Activated CD4-positive, alpha-beta T cell treated with anti-CD3 and anti-CD28 coated beads, Interleukin-2, amount 10 ng/mL, durations not matched to agents 7 days and 5 days (primary cell): ENCODE results near the gene HOXB6. TPM values are rescaled to one million over a fixed set of nuclear protein-coding genes. Genes with fewer than 3 reads are reported as not detected.

Experiments used
- CTCF ChIA-PET: fragments of 350-600 bp; sonication (Branson Sonifier 250); formaldehyde crosslinking; loops from one replicate; lab custom pipeline; 2021; ENCODE audit warnings: antibody characterized with exemption; lab: Charles Lee
- POLR2A ChIA-PET: fragments of 350-600 bp; sonication (Branson Sonifier 250); formaldehyde crosslinking; loops from one replicate; lab custom pipeline; 2021; ENCODE audit warnings: antibody characterized with exemption; lab: Charles Lee
- DNase-seq: peaks from one replicate; pipeline ENCODE4 v3.0.0-alpha.2; 2020
- H3K27ac Mint-ChIP-seq: one replicate; pipeline ENCODE4 v1.8.0; 2021; ENCODE audit warnings: mild to moderate bottlenecking, moderate library complexity, mixed read lengths
- H3K27me3 Mint-ChIP-seq: one replicate; pipeline ENCODE4 v1.8.0; 2021; ENCODE audit warnings: mixed read lengths
- H3K36me3 Mint-ChIP-seq: one replicate; pipeline ENCODE4 v1.8.0; 2021; ENCODE audit warnings: low read depth, mixed read lengths
- H3K4me1 Mint-ChIP-seq: one replicate; pipeline ENCODE4 v1.8.0; 2021; ENCODE audit warnings: mixed read lengths
- H3K4me3 Mint-ChIP-seq: one replicate; pipeline ENCODE4 v1.8.0; 2021; ENCODE audit warnings: mild to moderate bottlenecking, moderate library complexity, mixed read lengths
- H3K9me3 Mint-ChIP-seq: one replicate; pipeline ENCODE4 v1.8.0; 2021; ENCODE audit warnings: mixed read lengths
- total RNA-seq, 2 experiments: library from RNA; stranded (reverse); gene quantifications; one replicate each; pipeline ENCODE4 v1.2.3, GENCODE V29; 2021

The HOXB6 gene
- total RNA-seq, 2 experiments from 2014 or later = not detected

DNA sequence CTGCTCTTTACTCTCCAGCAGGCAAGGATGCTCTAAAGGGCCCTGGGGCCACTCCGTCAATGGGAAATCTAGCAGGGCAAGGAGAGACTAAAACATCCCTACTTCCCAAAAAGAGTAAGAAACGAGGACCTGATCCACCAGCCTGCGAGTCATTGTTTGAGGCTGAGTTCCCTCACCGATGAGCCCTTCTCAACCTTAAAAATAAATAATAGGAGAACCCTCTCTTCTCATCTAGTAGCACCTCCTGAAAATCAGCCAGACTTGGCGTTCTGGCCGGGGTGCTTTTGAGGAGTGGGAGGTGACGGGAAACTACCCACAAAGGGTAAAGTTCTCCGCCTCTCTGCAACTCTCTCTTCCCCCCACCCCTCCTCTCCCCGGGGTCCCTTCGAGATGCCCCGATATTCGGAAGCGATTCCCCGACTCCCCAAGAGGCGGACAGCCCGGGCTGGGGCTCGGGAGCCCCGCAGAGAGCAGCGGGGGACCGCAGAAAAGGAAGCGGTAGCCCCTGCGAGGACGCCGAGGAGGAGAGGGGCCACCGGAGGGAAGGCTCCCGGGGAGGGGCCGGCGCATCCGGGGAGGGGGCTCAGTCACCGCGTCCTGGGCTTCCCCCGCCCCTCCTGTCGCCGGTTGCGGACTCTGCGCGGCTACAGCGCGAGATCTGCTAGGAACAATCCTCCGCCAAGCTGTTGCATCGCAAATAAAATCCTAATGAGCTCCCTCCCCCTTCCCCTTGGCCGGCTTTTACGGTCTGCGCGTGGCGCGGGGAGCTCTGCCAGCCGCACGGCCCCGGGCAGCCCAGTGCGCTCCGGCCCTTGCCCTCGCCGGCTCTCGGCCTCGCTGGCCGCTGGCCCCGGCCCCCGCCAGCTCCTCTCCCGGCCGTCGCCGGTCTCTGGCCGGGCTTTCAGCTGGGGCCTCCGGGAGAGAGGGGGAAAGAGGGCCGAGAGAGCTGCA lies 20.0 kb upstream of the HOXB6 start:
- no peak overlapping the region for H3K4me3 Mint-ChIP-seq
- no peaks in the 10 kb centered on the region for H3K9me3 Mint-ChIP-seq
- DNase-seq = no peak
- ChIA-PET POLR2A (no interaction called here), CTCF (interaction anchor here (0.6 to 2.3 kb wide), 10 partner anchors 9 to 600 kb away, joined by 3 to 16 read pairs (median 3); no protein-coding TSS in a partner anchor)
- peaks cover 13% of the 10 kb centered on the region for H3K4me1 Mint-ChIP-seq
- peaks cover 86% of the 10 kb centered on the region for H3K27me3 Mint-ChIP-seq
- H3K27ac Mint-ChIP-seq = no peak overlapping the region
- H3K36me3 Mint-ChIP-seq = no peaks in the 10 kb centered on the region

DNA sequence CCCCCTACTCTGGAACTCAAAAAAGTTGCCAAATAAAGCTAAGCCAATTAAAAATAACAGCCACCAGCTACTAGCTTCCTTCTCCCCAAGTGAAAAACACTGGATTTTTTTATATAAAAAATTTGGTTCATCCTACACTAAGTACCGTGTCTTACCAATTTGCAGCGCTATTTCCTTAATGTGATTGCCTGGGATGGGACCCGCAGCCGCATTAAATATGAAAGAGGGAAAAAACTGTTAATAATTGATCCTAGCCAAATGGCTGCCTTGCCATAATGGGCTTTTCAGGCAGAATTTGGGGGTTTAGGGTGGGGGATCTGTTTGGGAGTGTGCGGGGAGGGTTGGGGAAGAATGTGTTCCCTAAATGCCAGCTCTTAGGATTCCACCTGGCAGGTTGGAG lies 19.3 kb upstream of the HOXB6 start:
- peaks cover 13% of the 10 kb centered on the region for H3K4me1 Mint-ChIP-seq
- peaks cover 86% of the 10 kb centered on the region for H3K27me3 Mint-ChIP-seq
- POLR2A ChIA-PET = no interaction called here
- no peak for DNase-seq
- no peak overlapping the region for H3K4me3 Mint-ChIP-seq
- CTCF ChIA-PET = interaction anchor here (1.0 to 1.5 kb wide), 6 partner anchors 12 to 760 kb away, joined by 3 to 6 read pairs (median 3); no protein-coding TSS in a partner anchor
- no peaks in the 10 kb centered on the region for H3K9me3 Mint-ChIP-seq
- H3K36me3 Mint-ChIP-seq = no peaks in the 10 kb centered on the region
- H3K27ac Mint-ChIP-seq = no peak overlapping the region

DNA sequence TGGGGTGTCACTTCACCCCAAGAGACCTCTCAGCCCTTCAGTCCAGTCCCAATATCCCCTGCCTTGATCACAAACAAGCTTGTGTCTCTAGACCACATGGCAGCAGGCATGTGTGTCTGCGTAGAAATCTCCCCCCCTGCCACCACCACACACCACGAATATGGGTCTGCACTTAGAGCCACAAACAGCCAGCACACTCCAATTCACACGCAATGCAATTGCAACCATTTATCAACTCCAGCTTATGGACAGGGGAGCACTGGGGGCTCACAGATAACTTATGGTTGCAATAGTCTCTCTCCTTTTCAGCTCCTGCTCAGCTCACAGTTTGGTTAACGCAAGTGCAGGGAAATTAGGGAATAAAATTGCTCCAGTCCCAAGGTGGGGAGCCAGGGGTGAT lies 18.8 kb upstream of the HOXB6 start:
- Mint-ChIP-seq H3K27me3 (peaks cover 86% of the 10 kb centered on the region), H3K27ac (no peak overlapping the region), H3K4me3 (no peak overlapping the region), H3K4me1 (peaks cover 19% of the 10 kb centered on the region), H3K9me3 (no peaks in the 10 kb centered on the region), H3K36me3 (no peaks in the 10 kb centered on the region)
- POLR2A ChIA-PET = no interaction called here
- DNase-seq = no peak
- CTCF ChIA-PET = interaction anchor here (0.6 to 1.5 kb wide), 7 partner anchors 13 to 759 kb away, joined by 3 to 6 read pairs (median 3); no protein-coding TSS in a partner anchor

DNA sequence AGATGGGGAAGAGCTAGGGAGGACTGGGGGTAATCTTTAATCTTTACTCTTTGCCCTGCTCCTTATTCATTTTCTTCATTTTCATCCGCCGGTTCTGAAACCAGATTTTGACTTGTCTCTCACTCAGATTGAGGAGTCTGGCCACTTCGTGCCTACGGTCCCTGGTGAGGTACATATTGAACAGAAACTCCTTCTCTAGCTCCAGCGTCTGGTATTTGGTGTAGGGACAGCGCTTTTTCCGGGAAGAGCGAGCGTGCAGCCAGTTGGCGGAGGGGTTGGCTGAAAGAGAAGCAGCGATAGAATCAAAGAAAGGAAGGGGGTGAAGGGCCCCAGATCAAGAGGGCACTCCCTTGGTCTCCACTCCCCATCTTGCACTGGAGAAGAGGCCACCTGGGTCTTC lies 18.1 kb upstream of the HOXB6 start:
- POLR2A ChIA-PET = interaction anchor here (0.6 kb wide), 1 partner anchor 376 kb away, joined by 5 read pairs; no protein-coding TSS in a partner anchor
- H3K27me3 Mint-ChIP-seq = peaks cover 85% of the 10 kb centered on the region
- H3K9me3 Mint-ChIP-seq = no peaks in the 10 kb centered on the region

DNA sequence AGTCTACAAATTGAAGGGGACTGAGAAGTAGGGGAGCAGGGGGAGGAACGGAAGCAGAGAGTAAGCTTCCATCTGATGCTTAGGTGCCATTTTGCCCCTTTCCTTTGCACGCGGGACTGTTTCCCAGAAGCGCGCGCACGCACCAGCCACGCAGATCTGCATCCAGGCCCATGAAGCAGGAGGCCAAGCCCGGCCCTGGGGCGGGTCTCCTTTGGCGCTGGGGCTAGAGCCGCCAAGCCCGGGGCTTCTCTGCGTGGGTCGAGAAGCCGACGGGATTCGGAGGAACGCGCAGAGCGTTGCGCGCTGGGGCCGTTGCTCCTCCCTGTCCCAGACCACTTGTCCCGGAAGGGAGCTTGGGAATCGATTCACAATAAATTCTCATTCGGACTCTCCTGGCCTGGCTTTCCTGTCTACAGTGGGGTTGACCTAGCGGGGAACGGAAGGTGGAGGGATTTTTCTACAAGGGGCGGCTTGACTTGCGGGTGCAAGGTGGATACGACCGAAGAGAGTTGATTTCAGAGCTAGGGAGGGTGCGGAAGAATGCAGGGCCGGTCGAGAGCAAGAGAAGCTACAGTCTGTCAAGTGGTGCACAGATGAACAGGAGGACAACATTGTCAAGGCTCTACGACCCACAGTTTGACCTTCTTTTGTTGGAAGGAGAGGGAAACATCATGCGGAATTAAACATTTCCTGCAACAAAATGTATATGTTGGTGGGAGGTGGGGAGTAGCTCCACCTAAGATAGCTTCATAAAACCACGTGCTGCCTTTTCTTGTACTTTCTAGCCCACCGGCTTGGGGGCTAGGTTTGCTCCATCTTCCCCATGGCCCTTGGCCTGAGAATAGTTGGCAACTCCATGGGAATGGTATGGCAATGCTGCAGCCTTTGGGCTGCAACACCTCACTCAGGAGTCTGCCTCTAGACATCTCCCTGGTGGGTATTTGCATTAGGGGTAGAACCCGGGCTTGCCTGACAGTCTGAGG lies 16.9 kb upstream of the HOXB6 start:
- peaks cover 85% of the 10 kb centered on the region for H3K27me3 Mint-ChIP-seq
- no peak for DNase-seq
- ChIA-PET CTCF (interaction anchor here (0.6 to 0.9 kb wide), 3 partner anchors 26 to 611 kb away, joined by 3 to 4 read pairs (median 4); no protein-coding TSS in a partner anchor), POLR2A (interaction anchor here (0.6 kb wide), 1 partner anchor 377 kb away, joined by 5 read pairs; no protein-coding TSS in a partner anchor)
- H3K9me3 Mint-ChIP-seq = no peaks in the 10 kb centered on the region
- no peak overlapping the region for H3K27ac Mint-ChIP-seq
- no peaks in the 10 kb centered on the region for H3K36me3 Mint-ChIP-seq
- H3K4me3 Mint-ChIP-seq = no peak overlapping the region
- peaks cover 26% of the 10 kb centered on the region for H3K4me1 Mint-ChIP-seq

More for the DNA sequence above, 18.1 kb upstream of the HOXB6 start:
- Mint-ChIP-seq H3K36me3 (no peaks in the 10 kb centered on the region), H3K4me1 (peaks cover 24% of the 10 kb centered on the region), H3K27ac (no peak overlapping the region), H3K4me3 (no peak overlapping the region)
- CTCF ChIA-PET = interaction anchor here (0.6 to 1.5 kb wide), 4 partner anchors 13 to 612 kb away, joined by 3 to 4 read pairs (median 3); no protein-coding TSS in a partner anchor
- no peak for DNase-seq

DNA sequence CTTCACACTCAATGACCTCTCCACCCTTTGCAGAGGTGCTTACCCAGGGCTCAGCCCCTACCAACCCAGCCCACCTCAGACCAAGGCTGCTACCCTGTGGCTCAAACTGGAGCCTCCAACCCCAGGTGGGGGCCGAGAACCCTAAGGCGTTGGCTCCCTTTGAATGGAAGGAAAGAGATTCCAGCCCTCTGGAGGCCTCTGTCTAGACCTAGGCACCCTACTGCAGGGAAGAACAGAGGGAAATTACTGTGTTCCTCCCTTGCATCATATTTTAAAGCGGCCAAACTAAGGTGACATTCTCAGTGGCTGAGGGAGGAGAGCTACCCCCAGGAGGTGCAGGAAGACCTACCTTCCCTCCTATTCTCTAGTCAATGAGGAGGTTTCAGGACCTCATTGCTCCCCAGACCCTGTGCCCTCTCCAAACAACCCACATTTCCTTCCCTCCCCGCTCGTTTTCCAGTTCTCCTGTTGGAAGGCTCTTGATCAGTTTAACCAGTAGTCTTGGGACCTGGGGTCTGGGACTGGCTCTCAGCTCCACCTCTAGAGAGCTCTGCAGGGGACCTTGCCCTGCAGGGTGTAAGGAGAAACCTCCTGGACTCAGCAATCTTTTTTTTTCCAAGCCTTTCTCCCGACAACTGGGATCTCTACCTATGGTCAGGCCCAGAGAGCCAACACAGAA lies 15.8 kb upstream of the HOXB6 start:
- no peak overlapping the region for H3K4me3 Mint-ChIP-seq
- H3K36me3 Mint-ChIP-seq = no peaks in the 10 kb centered on the region
- peaks cover 88% of the 10 kb centered on the region for H3K27me3 Mint-ChIP-seq
- ChIA-PET CTCF (interaction anchor here (0.6 kb wide), 1 partner anchor 122 kb away, joined by 4 read pairs; no protein-coding TSS in a partner anchor), POLR2A (no interaction called here)
- peaks cover 20% of the 10 kb centered on the region for H3K4me1 Mint-ChIP-seq
- H3K27ac Mint-ChIP-seq = no peak overlapping the region
- H3K9me3 Mint-ChIP-seq = no peaks in the 10 kb centered on the region
- no peak for DNase-seq

DNA sequence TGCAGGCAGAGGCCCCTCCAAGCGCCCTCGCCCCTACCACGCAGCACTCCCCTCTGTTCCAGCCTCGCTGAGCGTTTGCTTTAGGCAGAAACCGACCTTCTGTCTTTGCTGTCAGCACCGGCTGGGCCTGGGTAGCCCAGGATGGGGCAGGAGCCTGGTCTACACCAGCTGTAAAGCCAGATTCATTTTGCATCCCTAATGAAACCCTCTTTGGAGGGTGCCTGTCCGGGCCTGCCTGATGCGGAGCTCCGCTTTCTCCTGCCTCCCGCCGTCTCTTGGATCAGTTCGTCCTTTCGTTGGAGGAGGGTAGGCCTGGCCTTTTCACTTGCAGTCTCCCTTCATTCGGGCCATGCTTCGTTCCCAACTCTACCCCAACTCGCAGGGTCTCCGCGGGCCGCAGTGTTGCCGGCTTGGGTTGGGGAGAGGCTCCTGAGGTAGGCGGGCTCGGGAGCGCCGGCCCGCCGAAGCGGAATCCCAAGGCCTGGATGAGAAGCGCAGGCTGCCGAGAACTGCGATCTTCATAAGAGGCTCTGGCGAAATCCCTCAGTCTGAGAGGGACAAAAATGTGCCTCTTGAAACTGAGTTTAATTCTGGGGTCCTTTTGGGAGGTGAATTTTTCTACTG lies 15.2 kb upstream of the HOXB6 start:
- ChIA-PET CTCF (interaction anchor here (1.2 to 3.0 kb wide), 4 partner anchors 11 to 131 kb away, joined by 3 to 11 read pairs (median 8); partner anchors contain the start of gene HOXB5), POLR2A (no interaction called here)
- Mint-ChIP-seq H3K27ac (no peak overlapping the region), H3K36me3 (no peaks in the 10 kb centered on the region), H3K9me3 (no peaks in the 10 kb centered on the region), H3K4me3 (no peak overlapping the region), H3K4me1 (peaks cover 21% of the 10 kb centered on the region), H3K27me3 (peaks cover 92% of the 10 kb centered on the region)
- DNase-seq = no peak

DNA sequence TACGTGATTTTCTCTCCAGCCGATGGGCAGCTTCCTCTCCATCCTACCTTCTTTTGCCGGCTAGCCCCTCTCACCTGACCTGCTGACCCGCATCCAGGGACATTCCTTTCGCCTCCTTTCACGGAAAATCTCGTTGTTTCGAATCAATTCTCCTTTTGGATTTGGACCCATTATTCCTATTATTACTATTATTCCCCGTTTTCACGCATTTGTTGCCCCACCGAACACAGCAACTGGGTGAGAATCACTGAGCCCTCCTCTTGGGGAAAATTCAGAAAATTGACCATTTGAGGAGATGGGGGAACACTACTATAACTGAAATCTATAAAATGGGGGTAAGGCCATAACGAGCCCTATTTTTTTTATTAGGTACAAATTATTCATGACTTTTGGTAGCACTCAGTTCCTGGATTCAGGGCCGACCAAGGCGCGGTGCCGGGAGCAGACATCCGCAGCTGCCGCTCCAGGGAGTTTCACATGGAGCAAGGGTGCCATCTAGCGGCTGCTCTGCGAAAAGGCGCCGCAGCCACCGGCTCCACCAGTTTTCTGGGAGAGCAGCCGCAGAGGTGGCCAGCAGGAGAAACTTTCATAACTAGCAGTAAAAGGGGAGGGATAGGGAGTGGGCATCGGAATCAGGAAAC lies 13.6 kb upstream of the HOXB6 start:
- peak overlapping the region; percentile 30 for H3K4me3 Mint-ChIP-seq
- no peaks in the 10 kb centered on the region for H3K36me3 Mint-ChIP-seq
- CTCF ChIA-PET = interaction anchor here (0.5 to 3.0 kb wide), 23 partner anchors 9 to 593 kb away, joined by 3 to 11 read pairs (median 3); partner anchors contain the start of gene HOXB5
- peaks cover 31% of the 10 kb centered on the region for H3K4me1 Mint-ChIP-seq
- POLR2A ChIA-PET = no interaction called here
- H3K27ac Mint-ChIP-seq = peak overlapping the region; percentile 36
- H3K9me3 Mint-ChIP-seq = no peaks in the 10 kb centered on the region
- H3K27me3 Mint-ChIP-seq = peaks cover 92% of the 10 kb centered on the region
- DNase-seq = peak; percentile 79

DNA sequence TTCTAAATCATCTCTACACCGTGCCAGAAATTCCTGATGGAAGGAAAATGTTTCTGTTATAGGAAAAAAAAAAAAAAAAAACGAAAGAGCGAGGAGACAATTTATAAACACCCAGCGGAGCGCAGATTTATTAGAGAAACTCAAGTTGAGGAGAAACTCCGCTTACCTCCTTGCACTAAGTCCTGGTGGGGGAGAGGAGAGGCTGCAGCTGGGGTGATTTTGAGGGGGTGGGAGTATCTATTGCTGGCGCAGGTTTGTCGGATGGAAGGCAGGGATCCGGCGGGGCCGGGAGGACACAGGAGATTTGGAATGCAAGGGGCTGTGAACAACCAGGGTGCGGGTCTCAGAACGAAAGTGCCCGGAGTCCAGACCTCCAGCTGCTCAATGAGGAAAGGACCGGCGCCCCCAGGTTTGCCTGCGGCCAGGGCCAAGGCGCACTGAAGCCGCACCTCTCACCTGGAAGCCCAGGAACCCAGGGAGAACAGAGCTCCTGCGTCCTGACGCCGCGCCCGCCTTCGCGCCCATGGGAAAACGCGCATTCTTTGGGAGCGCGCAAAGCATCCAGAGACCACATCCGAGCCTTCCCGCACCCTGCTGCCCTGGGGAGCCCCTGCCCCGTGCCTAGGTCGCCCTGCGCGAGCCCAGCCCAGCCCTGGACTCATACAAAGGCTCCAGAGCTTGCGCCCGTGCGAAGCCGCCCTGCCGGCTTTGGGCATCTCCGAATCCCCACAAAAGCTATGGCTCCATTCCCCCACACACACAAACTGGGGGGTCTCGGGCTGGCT lies 12.9 kb upstream of the HOXB6 start:
- Mint-ChIP-seq H3K27me3 (peaks cover 90% of the 10 kb centered on the region), H3K4me1 (peaks cover 35% of the 10 kb centered on the region), H3K27ac (no peak overlapping the region), H3K9me3 (no peaks in the 10 kb centered on the region), H3K4me3 (peak overlapping the region; percentile 40), H3K36me3 (no peaks in the 10 kb centered on the region)
- POLR2A ChIA-PET = no interaction called here
- CTCF ChIA-PET = interaction anchor here (0.8 to 3.0 kb wide), 18 partner anchors 8 to 592 kb away, joined by 3 to 11 read pairs (median 4); partner anchors contain the start of gene HOXB5
- no peak for DNase-seq

DNA sequence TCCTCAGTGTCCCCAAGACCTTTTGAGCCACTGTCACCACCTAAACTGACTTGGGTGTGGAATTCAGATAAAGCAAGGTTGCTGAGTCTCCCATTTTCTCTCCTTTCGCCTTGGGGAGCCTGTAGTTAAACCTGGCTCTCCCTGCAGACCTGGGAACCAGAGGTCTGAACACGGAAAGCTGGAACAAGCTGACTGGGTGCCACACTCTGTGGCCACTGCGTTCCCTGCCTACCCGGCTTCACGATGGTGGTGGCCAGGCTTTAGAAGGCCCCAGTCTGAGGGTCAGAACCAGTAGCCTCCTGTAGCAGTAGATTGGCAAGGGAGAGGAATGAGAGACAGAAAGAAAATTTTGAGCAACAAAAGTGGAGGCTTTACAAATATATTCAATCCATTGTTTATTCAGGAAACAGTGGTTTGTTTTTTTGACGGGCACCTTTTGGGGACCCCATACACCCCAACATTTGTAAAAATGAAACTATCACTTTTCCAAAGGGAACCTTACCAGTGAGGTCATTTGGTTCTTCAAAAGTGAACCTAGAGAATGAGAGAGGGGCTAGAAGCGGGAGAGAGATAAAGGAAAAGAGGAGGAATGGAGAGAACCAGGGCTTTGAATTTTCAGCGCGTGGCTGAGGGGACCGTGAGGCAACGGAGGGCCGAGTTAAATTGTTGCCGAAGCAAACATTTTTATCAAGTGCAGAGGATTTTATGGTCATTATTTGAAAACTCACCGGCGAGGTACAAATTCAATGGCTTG lies 12.1 kb upstream of the HOXB6 start:
- H3K4me3 Mint-ChIP-seq = peak overlapping the region; percentile 4
- H3K36me3 Mint-ChIP-seq = no peaks in the 10 kb centered on the region
- peaks cover 40% of the 10 kb centered on the region for H3K4me1 Mint-ChIP-seq
- peaks cover 89% of the 10 kb centered on the region for H3K27me3 Mint-ChIP-seq
- no peaks in the 10 kb centered on the region for H3K9me3 Mint-ChIP-seq
- CTCF ChIA-PET = interaction anchor here (0.8 to 3.0 kb wide), 7 partner anchors 8 to 352 kb away, joined by 3 to 8 read pairs (median 4); no protein-coding TSS in a partner anchor
- no peak overlapping the region for H3K27ac Mint-ChIP-seq
- DNase-seq = no peak
- POLR2A ChIA-PET = no interaction called here
